Activated naive CD4-positive, alpha-beta T cell treated with anti-CD3 and anti-CD28 coated beads, Interleukin-2, amount 50 U/mL, for 16 hours (primary cell): ENCODE results near the gene HYKK.
"Not testable (repeated sequence)": the region's sequence is repeated elsewhere in the genome, so short reads cannot be mapped to it uniquely, and the experiment has no call there.

Source experiments
- DNase-seq: peaks from one replicate; pipeline ENCODE4 v3.0.0-alpha.2; 2020

Gene HYKK

DNA sequence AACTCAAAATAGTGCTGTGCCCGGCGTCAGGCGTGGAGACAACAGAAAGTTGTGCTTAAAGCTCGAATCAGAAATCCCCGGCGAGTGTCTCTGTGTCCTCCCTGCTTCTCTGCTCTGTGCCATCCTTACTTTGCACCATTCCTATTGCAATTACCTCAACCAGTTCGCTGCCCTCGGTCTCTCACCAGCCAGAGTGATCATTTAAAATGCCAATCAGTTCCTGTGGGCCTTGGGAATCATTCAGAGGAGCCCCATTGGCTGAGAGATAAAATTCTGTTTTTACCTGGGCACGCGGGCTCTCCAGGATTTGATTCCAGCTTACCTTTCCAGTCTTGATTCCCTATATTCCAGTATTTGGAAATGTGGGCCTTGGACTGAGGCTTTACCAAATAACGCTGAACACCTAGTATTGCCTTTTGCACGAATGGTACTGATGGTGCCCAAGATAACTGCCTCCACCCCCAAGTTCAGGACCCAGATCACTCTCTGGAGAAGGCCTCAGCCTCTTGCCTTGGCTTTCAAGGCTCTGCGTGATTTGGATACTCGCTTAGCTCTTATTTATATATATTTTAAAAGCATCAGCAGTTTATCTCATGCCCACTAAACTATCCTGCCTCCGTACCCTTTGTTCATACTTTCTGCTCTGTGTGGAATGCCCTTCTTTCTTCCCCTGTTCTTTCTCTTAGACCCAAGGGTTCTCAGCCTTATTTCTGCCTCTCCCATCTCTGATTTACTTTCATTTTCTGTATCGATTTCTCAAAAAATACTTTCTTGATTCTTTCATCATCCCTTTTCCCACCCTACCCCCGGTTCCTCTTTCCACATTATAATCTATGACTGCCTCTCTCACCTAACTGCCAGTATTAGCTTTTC, 33.7 kb downstream of the HYKK start:
- DNase-seq = peak; percentile 12

- DNase-seq = no peak
Measured at GRCh38 chr15:78541744-78542034, 34.3 kb downstream of the HYKK start.

- DNase-seq = no peak
Measured at GRCh38 chr15:78542647-78543046, 35.3 kb downstream of the HYKK start.

GRCh38 chr15:78550194-78550593, 42.8 kb downstream of the HYKK start:
- DNase-seq = no peak

GRCh38 chr15:78550815-78551214, 43.4 kb downstream of the HYKK start:
- no peak for DNase-seq

DNA sequence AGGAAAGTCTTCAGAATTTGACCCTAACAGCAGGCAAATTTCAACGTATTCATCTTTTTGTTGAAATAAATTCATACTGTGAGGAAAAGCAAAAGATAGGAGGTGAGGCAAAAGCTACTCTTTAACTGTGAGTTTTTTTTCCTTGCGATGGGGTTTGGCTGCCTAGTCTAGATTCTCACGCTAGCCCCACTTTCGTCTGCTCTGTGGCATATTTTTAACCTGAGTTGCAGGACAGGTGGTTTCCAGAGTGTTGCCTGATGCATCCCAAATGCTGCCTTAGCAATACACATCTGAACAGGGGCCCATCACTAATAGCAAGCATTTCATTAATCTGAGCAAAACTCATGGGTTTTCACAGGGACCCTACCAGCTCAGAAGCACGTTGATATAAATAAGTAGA, 44.5 kb downstream of the HYKK start:
- DNase-seq = no peak

GRCh38 chr15:78552597-78552996, 45.2 kb downstream of the HYKK start:
- DNase-seq = no peak

- not testable (repeated sequence) for DNase-seq
Measured at GRCh38 chr15:78560201-78560600, 52.8 kb downstream of the HYKK start.

DNA sequence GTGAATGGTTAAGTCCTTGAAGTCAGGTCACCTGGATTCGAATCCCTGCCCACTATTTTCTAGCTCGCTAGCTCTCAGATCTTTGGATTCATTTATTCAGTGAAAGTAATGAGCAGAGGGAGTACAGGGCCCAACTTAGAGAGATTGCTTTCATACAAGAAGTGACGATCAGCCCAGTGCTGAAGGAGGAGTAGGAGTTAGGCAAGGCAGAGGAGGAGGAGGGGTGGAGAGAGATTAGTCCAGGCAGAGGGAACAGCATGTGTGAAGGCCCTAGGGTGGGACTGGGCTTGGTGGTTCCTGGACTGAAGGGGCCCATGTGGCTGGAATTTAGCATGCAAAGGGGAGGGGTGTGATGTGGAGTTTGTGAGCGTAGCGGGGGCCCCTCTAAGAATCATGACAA, 54.1 kb downstream of the HYKK start:
- no peak for DNase-seq

GRCh38 chr15:78563092-78563491, 55.7 kb downstream of the HYKK start:
- DNase-seq = no peak

- DNase-seq = no peak
Measured at GRCh38 chr15:78564743-78565096, 57.3 kb downstream of the HYKK start.

GRCh38 chr15:78565097-78565950, 57.9 kb downstream of the HYKK start, which contains the start of gene CHRNA5:
Gene CHRNA5, plus strand, starts transcription at chr15:78565520. Its CDS starts 200 bp downstream, at chr15:78565720.
- DNase-seq = peak; percentile 52

DNA sequence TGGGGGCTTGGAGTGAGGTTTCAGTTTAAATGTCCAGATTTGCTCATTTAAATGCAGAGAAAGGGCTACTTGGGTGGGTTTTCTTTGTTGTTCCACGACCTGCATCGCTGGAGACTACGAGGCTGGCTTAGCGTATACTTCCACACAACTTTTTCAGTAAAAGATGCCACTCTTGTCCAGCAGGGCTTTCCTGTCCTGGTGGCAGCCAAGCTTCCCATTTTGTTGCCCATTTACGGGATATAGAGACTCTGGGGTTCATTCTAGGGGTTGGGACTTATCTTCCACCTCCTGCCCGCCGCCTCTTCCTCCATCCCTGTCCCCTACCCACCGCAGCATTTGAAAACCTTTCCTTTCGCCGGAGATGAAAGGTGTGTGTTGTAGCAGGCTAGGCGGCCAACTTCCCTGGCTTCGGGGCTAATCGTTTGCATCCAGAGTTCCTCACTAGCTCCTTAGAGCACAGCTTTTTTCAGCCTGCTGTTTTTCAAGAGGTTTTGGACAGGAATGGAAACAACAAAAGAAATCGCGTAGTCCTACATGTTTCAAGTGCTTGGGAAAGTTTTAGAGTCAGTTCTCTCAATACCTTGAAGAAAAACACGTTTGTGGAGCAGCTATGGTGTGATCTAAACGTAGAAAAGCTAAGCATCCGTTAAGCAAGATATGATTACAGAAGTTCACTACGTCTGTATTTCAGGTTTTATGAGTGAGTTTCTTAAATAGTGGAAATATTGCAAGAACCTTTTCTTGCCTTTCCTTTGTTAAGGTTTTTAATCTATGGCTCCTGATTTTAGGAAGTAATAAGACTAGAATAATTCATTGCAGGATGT, 58.8 kb downstream of the HYKK start:
- DNase-seq = no peak

- no peak for DNase-seq
Measured at GRCh38 chr15:78567531-78567930, 60.2 kb downstream of the HYKK start.

GRCh38 chr15:78570710-78571109, 63.3 kb downstream of the HYKK start:
- DNase-seq = no peak

DNA sequence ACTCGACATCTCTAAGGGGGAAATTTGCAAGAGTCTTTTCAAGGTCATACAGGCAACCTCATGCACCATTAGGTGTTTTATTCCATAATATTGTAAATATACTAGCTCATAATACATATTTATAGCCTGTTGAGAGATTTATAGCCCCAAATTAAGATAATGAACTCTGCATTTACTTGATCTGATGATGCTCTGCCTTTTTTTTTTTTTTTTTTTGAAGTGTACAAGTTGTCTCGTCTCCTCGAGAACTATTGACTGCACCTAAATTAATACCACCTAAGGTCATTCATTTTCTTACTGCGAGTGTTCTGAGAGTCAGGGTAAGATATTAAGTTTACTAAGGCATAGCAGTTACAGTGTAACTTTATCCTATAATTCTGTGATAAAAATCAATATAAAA, 64.0 kb downstream of the HYKK start:
- DNase-seq = no peak

GRCh38 chr15:78573416-78573815, 66.0 kb downstream of the HYKK start:
- DNase-seq = no peak

DNA sequence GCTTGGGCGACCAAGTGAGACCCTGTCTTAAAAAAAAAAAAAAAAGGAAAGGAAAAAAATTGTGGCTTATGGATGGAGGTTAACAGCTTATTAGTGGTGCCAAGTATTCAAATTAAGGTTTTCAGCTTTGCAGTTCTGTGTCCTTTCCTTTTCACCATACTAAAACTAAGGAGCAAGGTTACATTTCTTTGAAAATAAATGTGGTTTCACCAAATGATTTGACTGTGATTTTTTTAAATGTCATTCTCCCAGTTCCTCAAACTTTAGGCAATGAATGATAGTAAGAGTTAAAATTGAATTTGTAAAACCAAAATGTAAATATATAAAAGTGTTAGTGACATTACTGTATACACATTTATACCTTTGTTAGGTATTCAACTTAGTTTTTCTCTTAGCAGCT, 67.6 kb downstream of the HYKK start:
- DNase-seq = no peak
